IMR-90 (cell line): ENCODE results near the gene AMOTL2. TPM values are rescaled to one million over a fixed set of nuclear protein-coding genes. Genes with fewer than 3 reads are reported as not detected.

Experiments
- ATAC-seq: fragments of 200-7000 bp; cut with Tn5 transposase; 2 replicates; pipeline ENCODE4 v1.9.1; 2020; ENCODE audit warnings: low read depth, mild to moderate bottlenecking, moderate library complexity
- BruUV-seq: library from RNA; stranded (reverse); fragments of 400-500 nt; replicated peaks from 2 replicates; lab custom pipeline; 2021; lab: Mats Ljungman, UMichigan
- CTCF ChIA-PET: fragments of 300-600 bp; formaldehyde crosslinking; extraction: SDS; loops from one replicate; lab custom pipeline; 2021; ENCODE audit warnings: antibody characterized with exemption; lab: Yijun Ruan, JAX
- POLR2A ChIA-PET: fragments of 300-600 bp; sonication (Branson Sonifier 250); formaldehyde crosslinking; loops from one replicate; lab custom pipeline; 2022; ENCODE audit warnings: antibody characterized with exemption; ENCODE audit not compliant: unreplicated experiment; lab: Charles Lee
- DNase-seq: peaks from one replicate; pipeline ENCODE4 v3.0.0; 2013
- H2AFZ ChIP-seq: replicated peaks from 2 replicates; pipeline ENCODE3; 2013; ENCODE audit warnings: low read length, mild to moderate bottlenecking; ENCODE audit not compliant: poor library complexity
- H2AK5ac ChIP-seq: 2 replicates; pipeline ENCODE4 v1.6.1; 2013; ENCODE audit warnings: low read depth, low read length, inconsistent platforms
- H2AK9ac ChIP-seq: replicated peaks from 2 replicates; pipeline ENCODE3; 2013; ENCODE audit warnings: mild to moderate bottlenecking, low read depth, low read length, moderate library complexity; ENCODE audit not compliant: poor library complexity
- H2BK120ac ChIP-seq: 2 replicates; pipeline ENCODE4 v1.6.1; 2013; ENCODE audit warnings: low read depth, low read length, inconsistent platforms
- H2BK15ac ChIP-seq: 3 replicates; pipeline ENCODE4 v1.6.1; 2013; ENCODE audit warnings: low read depth, low read length, inconsistent platforms
- H2BK20ac ChIP-seq: 2 replicates; pipeline ENCODE4 v1.6.1; 2013; ENCODE audit warnings: low read depth, mild to moderate bottlenecking, inconsistent platforms, low read length, moderate library complexity
- H2BK5ac ChIP-seq: 2 replicates; pipeline ENCODE4 v1.6.1; 2013; ENCODE audit warnings: mild to moderate bottlenecking, low read depth, low read length, inconsistent platforms; ENCODE audit not compliant: poor library complexity, severe bottlenecking
- H3K14ac ChIP-seq: replicated peaks from 2 replicates; pipeline ENCODE4 v1.6.1; 2013; ENCODE audit warnings: low read depth, low read length, inconsistent platforms
- H3K18ac ChIP-seq: 2 replicates; pipeline ENCODE4 v1.6.1; 2013; ENCODE audit warnings: low read depth, low read length, control low read depth
- H3K23ac ChIP-seq: 2 replicates; pipeline ENCODE4 v1.6.1; 2013; ENCODE audit warnings: low read depth, low read length, inconsistent platforms
- H3K27ac ChIP-seq: 2 replicates; pipeline ENCODE4 v1.5.1; 2013; ENCODE audit warnings: mild to moderate bottlenecking, control low read depth, low read length; ENCODE audit not compliant: insufficient read depth
- H3K27me3 ChIP-seq: 2 replicates; pipeline ENCODE4 v1.6.1; 2013; ENCODE audit warnings: low read length; ENCODE audit not compliant: control insufficient read depth, insufficient read depth
- H3K36me3 ChIP-seq: 2 replicates; pipeline ENCODE4 v1.6.1; 2013; ENCODE audit warnings: low read length, mixed read lengths; ENCODE audit not compliant: control insufficient read depth, insufficient read depth
- H3K4ac ChIP-seq: 2 replicates; pipeline ENCODE4 v1.6.1; 2013; ENCODE audit warnings: low read depth, low read length, inconsistent platforms
- H3K4me1 ChIP-seq: 2 replicates; pipeline ENCODE4 v1.6.1; 2013; ENCODE audit warnings: low read length, mixed read lengths; ENCODE audit not compliant: control insufficient read depth, insufficient read depth
- H3K4me2 ChIP-seq: 2 replicates; pipeline ENCODE4 v1.6.1; 2013; ENCODE audit warnings: low read depth, mild to moderate bottlenecking, control low read depth, low read length, moderate library complexity
- H3K4me3 ChIP-seq: 2 replicates; pipeline ENCODE4 v1.5.1; 2013; ENCODE audit warnings: low read depth, mild to moderate bottlenecking, control low read depth, low read length, moderate library complexity; ENCODE audit not compliant: insufficient read depth
- H3K56ac ChIP-seq: 2 replicates; pipeline ENCODE4 v1.6.1; 2013; ENCODE audit warnings: low read length, inconsistent platforms; ENCODE audit not compliant: insufficient read depth; ENCODE audit errors: extremely low read depth
- H3K79me1 ChIP-seq, 2 experiments: 2 replicates each; pipeline ENCODE4 v1.6.1; 2013; ENCODE audit warnings: low read length in 2 of 2, inconsistent platforms in 1 of 2, low read depth in 1 of 2
- H3K9ac ChIP-seq: 2 replicates; pipeline ENCODE4 v1.6.1; 2013; ENCODE audit warnings: low read depth, low read length, control low read depth
- H3K9me1 ChIP-seq: 2 replicates; pipeline ENCODE4 v1.6.1; 2013; ENCODE audit warnings: low read length, inconsistent platforms; ENCODE audit not compliant: insufficient read depth
- H3K9me3 ChIP-seq: 2 replicates; pipeline ENCODE4 v1.6.1; 2013; ENCODE audit warnings: low read length; ENCODE audit not compliant: control insufficient read depth, insufficient read depth
- H4K20me1 ChIP-seq: 2 replicates; pipeline ENCODE4 v1.6.1; 2013; ENCODE audit warnings: low read length, inconsistent platforms; ENCODE audit not compliant: insufficient read depth
- H4K5ac ChIP-seq: 2 replicates; pipeline ENCODE4 v1.6.1; 2013; ENCODE audit warnings: mild to moderate bottlenecking, low read depth, low read length, control low read depth
- H4K8ac ChIP-seq, 2 experiments: 2 replicates each; pipeline ENCODE4 v1.6.1; 2013; ENCODE audit warnings: low read depth in 2 of 2, low read length in 2 of 2, control low read depth in 1 of 2, inconsistent platforms in 1 of 2
- H4K91ac ChIP-seq: 2 replicates; pipeline ENCODE4 v1.6.1; 2013; ENCODE audit warnings: low read depth, low read length, inconsistent platforms; ENCODE audit not compliant: insufficient read depth
- BHLHE40 ChIP-seq: fragments of 150-350 bp; IDR thresholded peaks from 2 replicates; pipeline ENCODE4 v1.6.1; 2016; ENCODE audit warnings: mild to moderate bottlenecking, low read depth, low read length
- FOS ChIP-seq: fragments of 150-350 bp; IDR thresholded peaks from 2 replicates; pipeline ENCODE4 v1.6.1; 2016; ENCODE audit warnings: low read depth, low read length
- NFE2L2 ChIP-seq: fragments of 150-350 bp; IDR thresholded peaks from 2 replicates; pipeline ENCODE4 v1.6.1; 2016; ENCODE audit warnings: low read depth, mild to moderate bottlenecking, low read length
- RAD21 ChIP-seq: IDR thresholded peaks from 2 replicates; pipeline ENCODE4 v1.6.1; 2012; ENCODE audit warnings: low read length, improper control_type of control experiment
- WGBS, 2 experiments: methylation state at CpG; one replicate each; pipeline versions ENCODE4 v1.1.5 to v1.1.7; 2013; ENCODE audit warnings: missing lambda C conversion rate in 2 of 2; ENCODE audit not compliant: insufficient read length in 1 of 2; ENCODE audit errors: extremely low coverage in 2 of 2; 5-methylcytosine and 5-hydroxymethylcytosine counted together
- dilution Hi-C: fragments of 300-500 bp; cut with HindIII; formaldehyde crosslinking; loops from one replicate; pipeline ENCODE4 v1.14.3; 2018; ENCODE audit warnings: low sequenced_read_pairs; ENCODE audit not compliant: unreplicated experiment
- in situ Hi-C: fragments of 300-500 bp; cut with MboI; formaldehyde crosslinking; loops from 3 replicates; pipeline ENCODE4 v1.14.3; 2019; ENCODE audit warnings: low sequenced_read_pairs, inconsistent platforms, mixed read lengths
- intact Hi-C: fragments of 100-400 bp; cut with micrococcal nuclease; formaldehyde crosslinking; loops from 2 replicates; pipeline ENCODE4 v1.10.0; 2022
- polyA plus RNA-seq, 3 experiments: library from polyadenylated mRNA; depleted of rRNA; stranded (reverse); fragments of >200 nt; gene quantifications; 2 replicates each; pipeline ENCODE4 v1.2.3, GENCODE V29; 2012; ENCODE audit warnings: low replicate concordance in 1 of 3
- total RNA-seq: library from RNA; depleted of rRNA; stranded (reverse); fragments of >200 nt; gene quantifications from 2 replicates; pipeline ENCODE4 v1.2.3, GENCODE V29; 2012

AMOTL2 gene
- total and polyA plus RNA-seq, 2 of the 4 experiments (the other 2 are of a cell fraction), result 162 to 176 TPM

DNA sequence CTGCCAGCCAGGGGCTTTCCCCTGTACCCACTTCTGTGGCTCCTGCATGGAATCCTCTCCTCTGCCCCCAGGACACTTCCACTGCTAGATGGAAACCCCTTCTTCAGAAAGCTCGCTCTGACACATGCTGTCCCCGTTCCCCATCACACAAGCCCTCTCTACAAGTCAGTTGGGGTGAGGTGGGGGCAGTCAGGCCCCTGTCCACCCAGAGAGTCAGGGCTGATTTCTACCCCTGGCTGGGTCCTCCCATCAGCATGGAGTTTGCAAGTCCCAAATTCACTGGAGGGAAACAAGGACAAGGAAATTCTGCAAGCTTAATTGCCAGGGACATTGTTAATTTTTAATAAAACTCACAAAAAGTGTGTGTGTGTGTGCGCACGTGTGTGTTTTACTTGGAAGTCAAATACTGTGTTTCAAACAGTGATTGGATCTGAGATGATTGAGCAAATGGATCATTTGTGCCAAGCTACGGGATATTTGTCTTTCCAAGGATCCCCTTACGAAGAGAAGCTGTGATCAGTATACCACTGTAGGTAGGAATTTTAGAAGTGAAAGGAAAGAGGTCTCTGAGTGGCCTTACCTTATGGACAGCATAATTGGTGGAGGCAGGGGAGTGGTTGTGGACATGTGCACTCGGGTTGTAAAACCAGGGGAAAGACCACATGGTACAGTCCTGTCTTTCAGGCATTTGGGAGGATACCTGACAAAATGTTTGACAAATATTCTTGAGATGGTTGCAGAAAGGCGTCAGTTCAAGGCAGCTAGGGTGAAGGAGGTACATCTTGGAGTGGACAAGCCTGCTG, 1.5 kb upstream of the AMOTL2 start (continued):
- no peak for TF ChIP-seq FOS
- no peak for TF ChIP-seq BHLHE40
- TF ChIP-seq RAD21, result no peak

DNA sequence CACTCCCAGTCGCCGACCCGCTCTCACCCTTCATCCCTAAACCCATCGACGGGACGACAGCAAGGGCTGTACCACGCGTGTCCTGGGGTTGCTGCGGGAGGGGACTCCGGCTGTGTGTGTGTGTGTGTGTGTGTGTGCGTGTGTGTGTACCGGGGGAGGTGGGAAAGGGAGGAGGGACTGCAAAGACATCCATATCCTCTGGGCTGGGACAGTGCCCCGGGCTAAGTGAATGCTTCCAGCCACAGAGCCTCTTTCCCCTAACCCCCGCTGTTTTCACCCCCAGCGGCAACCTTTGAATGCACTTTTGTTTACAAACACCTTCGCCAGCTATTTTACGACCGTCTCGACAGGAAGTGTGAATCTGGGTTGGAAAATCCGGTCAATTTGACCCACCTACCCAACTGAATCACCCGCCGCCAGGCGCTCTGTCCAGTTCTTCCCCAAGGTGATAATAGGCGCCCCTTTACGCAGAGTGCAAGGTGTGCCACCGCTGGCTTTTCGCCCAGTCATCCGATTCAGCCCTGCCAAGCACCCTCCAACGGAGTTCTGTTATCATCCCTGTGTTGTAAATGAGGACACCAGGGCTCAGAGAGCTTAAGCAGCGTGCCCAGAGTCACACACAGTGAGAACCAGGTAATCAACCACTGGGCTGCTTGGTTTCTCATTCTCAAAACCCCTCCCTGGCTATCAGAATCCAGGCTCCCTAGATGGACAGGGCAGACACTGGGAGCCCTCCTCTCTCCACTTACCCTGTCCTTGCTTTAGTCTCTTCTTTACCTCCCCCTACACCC, 739 bp upstream of the AMOTL2 start:
- TF ChIP-seq NFE2L2 (peak; percentile 32; the same call in 1 of the 2 replicates), BHLHE40 (no peak)
- CTCF ChIA-PET, result interaction anchor here (0.7 kb wide), 1 partner anchor 11 kb away, joined by 3 read pairs; no protein-coding TSS in a partner anchor
- no peaks in the 10 kb centered on the region for H3K27me3 ChIP-seq
- peak overlapping the region; percentile 82 for H4K5ac ChIP-seq
- peak overlapping the region; percentile 97 for H2BK5ac ChIP-seq
- H3K9me3 ChIP-seq, result no peaks in the 10 kb centered on the region
- H4K91ac ChIP-seq, result peak overlapping the region; percentile 99
- peaks cover 6% of the 10 kb centered on the region for H3K9me1 ChIP-seq
- dilution Hi-C loops, result no loop called here
- H2BK15ac ChIP-seq, result peak overlapping the region; percentile 100
- intact Hi-C loops, result loop anchor here (1.0 to 5.0 kb wide), 4 partner anchors 52 to 99 kb away; no protein-coding TSS in a partner anchor
- peak overlapping the region; percentile 97 for H3K27ac ChIP-seq
- 25% methylated on average over 9 of the region's 30 CpGs; no CpG with 5 or more reads in 1 of the 2 experiments for WGBS, 2 experiments
- peaks cover 21% of the 10 kb centered on the region for H3K4me1 ChIP-seq
- H2BK20ac ChIP-seq, result peak overlapping the region; percentile 98
- POLR2A ChIA-PET, result interaction anchor here (0.6 to 1.8 kb wide), 11 partner anchors 11 to 125 kb away, joined by 3 to 12 read pairs (median 3); no protein-coding TSS in a partner anchor
- H3K23ac ChIP-seq, result peak overlapping the region; percentile 100
- H3K4ac ChIP-seq, result peak overlapping the region; percentile 100
- peak overlapping the region; percentile 93 for H3K9ac ChIP-seq
- H3K56ac ChIP-seq, result peak overlapping the region; percentile 91
- peak overlapping the region; percentile 100 for H2BK120ac ChIP-seq
- DNase-seq, result no peak
- peak overlapping the region; percentile 53 for H3K4me3 ChIP-seq
- peak overlapping the region; percentile 96 for H2AK5ac ChIP-seq
- BruUV-seq, result no TSS peak
- peaks cover 6 to 23% of the 10 kb centered on the region in 2 experiments; a peak in 3 of 4 replicates for H3K79me1 ChIP-seq
- peak overlapping the region; percentile 92 for H3K18ac ChIP-seq
- in situ Hi-C loops, result no loop called here
- H3K36me3 ChIP-seq, result peaks cover 24% of the 10 kb centered on the region
- ATAC-seq, result peak; percentile 18
- peaks cover 39% of the 10 kb centered on the region for H4K20me1 ChIP-seq
- peak overlapping the region; percentile 99 for H3K14ac ChIP-seq
- peak overlapping the region; percentile 91 for H3K4me2 ChIP-seq
- H2AK9ac ChIP-seq, result peak overlapping the region; percentile 96
- H4K8ac ChIP-seq, result peak overlapping the region; percentile 84 to 97
- H2AFZ ChIP-seq, result peak overlapping the region; percentile 98
